NCI-H1436 (cell line): ENCODE data around the gene DTX2.
"Not testable (repeated sequence)": the region's sequence is repeated elsewhere in the genome, so short reads cannot be mapped to it uniquely, and the experiment has no call there.

Experiments
- DNase-seq: peaks from one replicate; lab custom pipeline; 2025; lab: John Stamatoyannopoulos, UW

Gene DTX2

GRCh38 chr7:76492139-76492538, 30.6 kb downstream of the DTX2 start:
- not testable (repeated sequence) for DNase-seq

- not testable (repeated sequence) for DNase-seq
These were observed 34.2 kb downstream of the DTX2 start for GRCh38 chr7:76495717-76496116.

- DNase-seq = not testable (repeated sequence)
These were observed 36.5 kb downstream of the DTX2 start for GRCh38 chr7:76497918-76498582.

- not testable (repeated sequence) for DNase-seq
These were observed 37.2 kb downstream of the DTX2 start for GRCh38 chr7:76498583-76499200.

- DNase-seq = not testable (repeated sequence)
These were observed 37.9 kb downstream of the DTX2 start for GRCh38 chr7:76499201-76499923.

- not testable (repeated sequence) for DNase-seq
These were observed 38.4 kb downstream of the DTX2 start for GRCh38 chr7:76499924-76500241.

- DNase-seq = not testable (repeated sequence)
These were observed 40.7 kb downstream of the DTX2 start for GRCh38 chr7:76502224-76502623.

- not testable (repeated sequence) for DNase-seq
These were observed 41.3 kb downstream of the DTX2 start for GRCh38 chr7:76502836-76503235.

GRCh38 chr7:76503244-76503643, 41.7 kb downstream of the DTX2 start:
- not testable (repeated sequence) for DNase-seq

- not testable (repeated sequence) for DNase-seq
These were observed 43.0 kb downstream of the DTX2 start for GRCh38 chr7:76504351-76505167.

- DNase-seq = no peak
These were observed 43.9 kb downstream of the DTX2 start for GRCh38 chr7:76505168-76506080.

GRCh38 chr7:76506081-76506440, 44.6 kb downstream of the DTX2 start:
- DNase-seq = no peak

GRCh38 chr7:76506643-76507042, 45.1 kb downstream of the DTX2 start:
- DNase-seq = not testable (repeated sequence)

GRCh38 chr7:76507723-76508406, 46.4 kb downstream of the DTX2 start:
- DNase-seq = no peak

GRCh38 chr7:76509931-76510877, 48.7 kb downstream of the DTX2 start, which contains the start of gene UPK3B:
TSS of gene UPK3B (plus strand) at chr7:76510552. CDS start at chr7:76510653, 101 bp downstream.
- no peak for DNase-seq

GRCh38 chr7:76511200-76511910, 49.8 kb downstream of the DTX2 start:
- not testable (repeated sequence) for DNase-seq

GRCh38 chr7:76511911-76512885, 50.7 kb downstream of the DTX2 start:
- not testable (repeated sequence) for DNase-seq
